Motor neuron (in vitro differentiated cells): Measurements from ENCODE around the gene UBAC1. TPM values are rescaled to one million over a fixed set of nuclear protein-coding genes. Genes with fewer than 3 reads are reported as not detected.
"Not testable (repeated sequence)": the region's sequence is repeated elsewhere in the genome, so short reads cannot be mapped to it uniquely, and the experiment has no call there.

Source experiments
- ATAC-seq, 8 experiments: fragments of 200-7000 bp; cut with Tn5 transposase; replicated peaks in 6 of 8; 2 replicates each; pipeline ENCODE4 v1.8.0; 2021; ENCODE audit warnings: mild to moderate bottlenecking in 8 of 8, moderate library complexity in 8 of 8
- H3K27ac ChIP-seq, 2 donors: fragments of 250-450 bp; sonication (Bioruptor Pico); 2 replicates each; pipeline ENCODE4 v1.9.0; 2021; ENCODE audit warnings: antibody characterized with exemption in 2 of 2, mild to moderate bottlenecking in 2 of 2, moderate library complexity in 1 of 2
- H3K4me1 ChIP-seq, 2 donors: fragments of 250-450 bp; sonication (Bioruptor Pico); replicated peaks in 1 of 2; 2 replicates each; pipeline ENCODE4 v1.6.1; 2021; ENCODE audit warnings: antibody characterized with exemption in 2 of 2, mild to moderate bottlenecking in 2 of 2, moderate library complexity in 1 of 2
- H3K4me3 ChIP-seq, 5 donors: fragments of 250-450 bp; sonication (Bioruptor Pico); 2 replicates each; pipeline ENCODE4 v1.9.0; 2021; ENCODE audit warnings: antibody characterized with exemption in 5 of 5, mild to moderate bottlenecking in 5 of 5, moderate library complexity in 4 of 5
- WGBS, 10 experiments: fragments of 450-650 bp; shearing (Covaris generic); methylation state at CpG; one replicate each; pipeline ENCODE4 v1.0.0; 2022; 5-methylcytosine and 5-hydroxymethylcytosine counted together
- in situ Hi-C, 9 experiments: fragments of 400-800 bp; cut with MboI; loops; one replicate each; pipeline ENCODE4 v1.15.0; 2021; ENCODE audit warnings: low sequenced_read_pairs in 9 of 9, low pct_unique_long_range_greater_than_20kb in 2 of 9; ENCODE audit not compliant: unreplicated experiment in 9 of 9
- total RNA-seq, 8 experiments: library from RNA; unstranded; fragments of 300-600 nt; gene quantifications; 2 replicates each; pipeline versions ENCODE4 v1.2.3 to v1.2.4, GENCODE V29; 2022

UBAC1 gene
- total RNA-seq, 8 experiments from 2014 or later: 23.2 to 41.9 (median 29.5) TPM

- Histone ChIP-seq H3K27ac (no peak overlapping the region), H3K4me3 (no peak overlapping the region), H3K4me1 (peaks cover 26 to 28% of the 10 kb centered on the region in 2 donors)
- 76 to 100% (median 92%) methylated on average over 5 to 15 of the region's 16 CpGs for WGBS, 10 experiments
- no peak for ATAC-seq
- in situ Hi-C loops: no loop called here
Observed at GRCh38 chr9:135903786-135904520, 57.2 kb downstream of the UBAC1 start.

GRCh38 chr9:135903358-135903656, 57.9 kb downstream of the UBAC1 start:
- Histone ChIP-seq H3K4me1 (peaks cover 20 to 23% of the 10 kb centered on the region in 2 donors), H3K27ac (no peak overlapping the region), H3K4me3 (no peak overlapping the region)
- 53 to 80% (median 58%) methylated on average over 1 to 3 of the region's 3 CpGs; no CpG with 5 or more reads in 5 of the 10 experiments for WGBS, 10 experiments
- ATAC-seq: no peak
- in situ Hi-C loops: no loop called here

- Histone ChIP-seq H3K4me1 (peaks cover 20 to 23% of the 10 kb centered on the region in 2 donors), H3K27ac (no peak overlapping the region), H3K4me3 (no peak overlapping the region)
- 87 to 100% (median 95%) methylated on average over 3 to 11 of the region's 12 CpGs for WGBS, 10 experiments
- ATAC-seq: no peak
- in situ Hi-C loops: no loop called here
Observed at GRCh38 chr9:135902655-135903357, 58.4 kb downstream of the UBAC1 start.

- peaks cover 20 to 23% of the 10 kb centered on the region in 2 donors for H3K4me1 ChIP-seq
- no peak overlapping the region for H3K27ac ChIP-seq
- no peak overlapping the region for H3K4me3 ChIP-seq
- no peak for ATAC-seq
- in situ Hi-C loops: no loop called here
- WGBS, 10 experiments: 100% methylated on average over 1 of the region's 2 CpGs; no CpG with 5 or more reads in 8 of the 10 experiments
Observed at GRCh38 chr9:135901826-135902225, 59.3 kb downstream of the UBAC1 start.

- H3K4me1 ChIP-seq: peaks cover 20 to 23% of the 10 kb centered on the region in 2 donors
- WGBS, 10 experiments: 80 to 100% (median 92%) methylated on average over 1 to 8 of the region's 9 CpGs; no CpG with 5 or more reads in 1 of the 10 experiments
- H3K27ac ChIP-seq: no peak overlapping the region
- no peak for ATAC-seq
- H3K4me3 ChIP-seq: no peak overlapping the region
- in situ Hi-C loops: no loop called here
Observed at GRCh38 chr9:135901031-135901758, 60.0 kb downstream of the UBAC1 start.

DNA sequence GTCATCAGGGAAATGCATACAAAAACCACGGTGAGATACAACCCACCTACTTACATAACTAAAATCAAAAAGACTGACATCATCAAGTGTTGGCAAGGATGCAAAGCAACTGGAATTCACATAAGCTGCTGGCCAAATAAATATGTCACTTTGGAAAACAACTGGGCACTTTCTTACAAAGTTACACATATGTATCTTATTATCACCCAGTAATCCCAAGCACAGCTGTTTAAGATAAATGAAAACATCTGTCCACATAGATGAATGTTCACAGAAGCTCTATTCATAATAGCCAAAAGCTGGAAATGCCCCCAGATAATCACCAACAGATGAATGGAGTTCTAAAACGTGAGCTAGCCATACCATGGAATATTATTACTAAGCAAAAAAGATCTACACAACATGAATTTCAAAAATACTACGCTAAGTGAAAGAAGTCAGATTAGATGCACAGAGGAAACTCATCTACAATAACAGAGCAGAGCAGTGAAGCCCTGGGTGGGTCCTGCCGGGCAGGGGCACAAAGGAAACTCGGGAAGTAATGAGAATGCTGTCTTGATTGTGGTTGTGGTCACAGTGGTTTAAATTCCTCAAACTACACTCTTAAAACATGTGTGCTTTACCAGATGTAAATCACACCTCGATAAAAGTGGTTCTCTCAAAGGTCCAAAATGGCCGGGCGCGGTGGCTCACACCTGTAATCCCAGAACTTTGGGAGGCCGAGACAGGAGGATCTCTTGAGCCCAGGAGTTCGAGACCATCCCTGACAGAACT, 62.4 kb downstream of the UBAC1 start:
- peak in 3 of 8 experiments; percentile 20 to 63 (median 33) for ATAC-seq
- peaks cover 8 to 11% of the 10 kb centered on the region in 2 donors for H3K4me1 ChIP-seq
- WGBS, 10 experiments: 19 to 100% (median 87%) methylated on average over 1 to 9 of the region's 11 CpGs
- H3K4me3 ChIP-seq: no peak overlapping the region
- no peak overlapping the region for H3K27ac ChIP-seq
- in situ Hi-C loops: no loop called here

- Histone ChIP-seq H3K4me1 (no peaks in the 10 kb centered on the region), H3K4me3 (no peak overlapping the region), H3K27ac (no peak overlapping the region)
- WGBS, 10 experiments: 88 to 100% (median 100%) methylated on average over 1 to 2 of the region's 2 CpGs; no CpG with 5 or more reads in 7 of the 10 experiments
- ATAC-seq: no peak
- in situ Hi-C loops: no loop called here
Observed at GRCh38 chr9:135896626-135897025, 64.5 kb downstream of the UBAC1 start.

GRCh38 chr9:135896205-135896604, 65.0 kb downstream of the UBAC1 start:
- Histone ChIP-seq H3K27ac (no peak overlapping the region), H3K4me1 (peaks cover 2 to 3% of the 10 kb centered on the region in 2 donors), H3K4me3 (no peak overlapping the region)
- no peak for ATAC-seq
- in situ Hi-C loops: no loop called here
- WGBS, 10 experiments: 86 to 100% (median 97%) methylated on average over 1 to 3 of the region's 3 CpGs

GRCh38 chr9:135895202-135895848, 65.8 kb downstream of the UBAC1 start:
- WGBS, 10 experiments: 84 to 100% (median 92%) methylated on average over 3 to 4 of the region's 4 CpGs
- ATAC-seq: no peak
- Histone ChIP-seq H3K4me1 (peaks cover 6% of the 10 kb centered on the region in 2 donors), H3K27ac (no peak overlapping the region), H3K4me3 (no peak overlapping the region)
- in situ Hi-C loops: no loop called here

DNA sequence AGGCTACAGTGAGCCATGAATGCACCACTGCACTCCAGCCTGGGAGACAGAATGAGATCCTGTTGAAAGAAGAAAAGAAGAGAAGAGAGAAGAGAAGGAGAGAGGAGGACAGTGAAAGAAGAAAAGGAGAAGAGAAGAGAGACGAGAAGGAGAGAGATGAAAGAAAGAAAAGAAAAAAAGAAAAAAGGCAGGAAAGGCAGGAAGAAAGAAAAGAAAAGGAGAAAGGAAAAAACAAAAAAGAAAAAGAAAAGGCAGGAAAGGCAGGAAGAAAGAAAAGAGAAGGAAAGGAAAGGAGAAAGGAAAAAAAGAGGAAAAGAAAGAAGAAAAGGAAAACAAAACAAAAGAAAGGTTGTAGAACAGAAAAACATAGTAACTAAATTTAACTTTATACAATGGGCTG, 68.1 kb downstream of the UBAC1 start:
- Histone ChIP-seq H3K4me3 (no peak overlapping the region), H3K27ac (no peak overlapping the region), H3K4me1 (peaks cover 12 to 24% of the 10 kb centered on the region in 2 donors)
- ATAC-seq: no peak
- in situ Hi-C loops: no loop called here
- 80 to 100% (median 99%) methylated on average over 1 of the region's 1 CpG for WGBS, 10 experiments

- ATAC-seq, in situ Hi-C loops: not testable (repeated sequence)
- WGBS, 10 experiments: 88 to 100% (median 100%) methylated on average over 1 to 6 of the region's 6 CpGs; no CpG with 5 or more reads in 1 of the 10 experiments
Observed at GRCh38 chr9:135892327-135892726, 68.8 kb downstream of the UBAC1 start.

DNA sequence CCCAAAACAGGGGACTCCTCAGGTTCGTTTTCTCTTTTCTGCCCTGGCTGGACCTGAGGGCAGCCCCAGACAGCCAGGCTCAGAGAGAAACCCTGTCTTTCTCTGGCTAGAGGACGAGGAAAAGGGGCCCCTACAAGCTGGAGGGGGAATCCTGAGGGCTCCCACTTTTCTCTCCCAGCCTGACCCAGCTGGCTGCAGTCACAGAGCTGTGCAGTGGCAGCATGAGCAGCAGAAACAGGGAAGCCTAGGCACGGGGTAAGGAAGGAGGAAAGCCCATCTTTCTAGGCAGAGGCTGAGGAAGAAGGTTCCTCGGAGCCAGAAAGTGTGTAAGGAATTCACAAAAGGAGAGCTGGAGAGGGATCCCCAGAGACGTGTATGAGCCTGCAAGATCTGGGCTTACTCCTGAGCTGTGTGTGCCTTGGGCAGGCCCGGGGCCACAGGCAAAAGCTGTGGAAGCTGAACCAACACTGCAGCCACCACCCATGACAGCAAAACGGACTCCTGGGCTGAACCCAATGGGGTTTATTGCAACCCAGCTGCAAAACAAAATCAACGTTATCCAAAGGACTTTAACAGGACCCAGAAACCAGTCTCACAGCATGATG, 70.0 kb downstream of the UBAC1 start:
- 57 to 86% (median 71%) methylated on average over 1 to 5 of the region's 8 CpGs; no CpG with 5 or more reads in 2 of the 10 experiments for WGBS, 10 experiments
- in situ Hi-C loops: no loop called here
- Histone ChIP-seq H3K27ac (no peak overlapping the region), H3K4me3 (no peak overlapping the region), H3K4me1 (peaks cover 12 to 35% of the 10 kb centered on the region in 2 donors)
- peak in 3 of 8 experiments; percentile 16 to 39 (median 26) for ATAC-seq

More at GRCh38 chr9:135892327-135892726, 68.8 kb downstream of the UBAC1 start:
- not testable (repeated sequence) for H3K4me3 ChIP-seq, H3K27ac ChIP-seq
- peaks cover 12 to 32% of the 10 kb centered on the region in 2 donors for H3K4me1 ChIP-seq
